GM23338 (cell line): ENCODE data around the gene HACE1. TPM values are rescaled to one million over a fixed set of nuclear protein-coding genes. Genes with fewer than 3 reads are reported as not detected.

Experiments
- ATAC-seq: fragments of 200-7000 bp; cut with Tn5 transposase; 3 replicates; pipeline ENCODE4 v1.9.1; 2020
- DNase-seq: peaks from one replicate; pipeline ENCODE4 v3.0.0-alpha.2; 2015; ENCODE audit warnings: low spot score
- H2AFZ ChIP-seq: fragments of 200-600 bp; sonication (generic); 2 replicates; pipeline ENCODE4 v1.8.0; 2016; ENCODE audit warnings: antibody characterized with exemption, mild to moderate bottlenecking, moderate library complexity
- H3F3A ChIP-seq: fragments of 200-600 bp; sonication (generic); replicated peaks from 2 replicates; pipeline ENCODE4 v1.8.0; 2017; ENCODE audit warnings: antibody characterized with exemption, mixed run types, low read depth
- H3K27ac ChIP-seq: fragments of 200-600 bp; sonication (generic); 2 replicates; pipeline ENCODE4 v1.6.1; 2016; ENCODE audit warnings: low read depth
- H3K27me3 ChIP-seq: fragments of 200-600 bp; sonication (generic); 2 replicates; pipeline ENCODE4 v1.8.0; 2016; ENCODE audit warnings: mild to moderate bottlenecking, mixed run types, moderate library complexity; ENCODE audit not compliant: insufficient read depth
- H3K36me3 ChIP-seq: fragments of 200-600 bp; sonication (generic); 2 replicates; pipeline ENCODE4 v1.8.0; 2016; ENCODE audit warnings: mild to moderate bottlenecking; ENCODE audit not compliant: insufficient read depth
- H3K4me1 ChIP-seq: fragments of 200-600 bp; sonication (generic); 2 replicates; pipeline ENCODE4 v1.8.0; 2016; ENCODE audit warnings: mild to moderate bottlenecking, moderate library complexity; ENCODE audit not compliant: insufficient read depth
- H3K4me2 ChIP-seq: fragments of 200-600 bp; sonication (generic); 2 replicates; pipeline ENCODE4 v1.7.1; 2017; ENCODE audit warnings: mixed run types
- H3K4me3 ChIP-seq: fragments of 200-600 bp; sonication (generic); 2 replicates; pipeline ENCODE4 v1.6.1; 2016; ENCODE audit warnings: mixed run types
- H3K79me2 ChIP-seq: fragments of 200-600 bp; sonication (generic); replicated peaks from 2 replicates; pipeline ENCODE4 v1.8.0; 2017; ENCODE audit warnings: mild to moderate bottlenecking; ENCODE audit not compliant: insufficient read depth
- H3K9me2 ChIP-seq: fragments of 200-600 bp; sonication (generic); 2 replicates; pipeline ENCODE4 v1.8.0; 2017; ENCODE audit not compliant: insufficient read depth
- H4K20me1 ChIP-seq: fragments of 200-600 bp; sonication (generic); replicated peaks from 2 replicates; pipeline ENCODE4 v1.8.0; 2017; ENCODE audit warnings: mild to moderate bottlenecking; ENCODE audit not compliant: insufficient read depth
- H3K27ac Mint-ChIP-seq: 2 replicates; pipeline ENCODE4 v1.8.0; 2020; ENCODE audit warnings: inconsistent platforms, mild to moderate bottlenecking, moderate library complexity, mixed read lengths
- H3K27me3 Mint-ChIP-seq: 3 replicates; pipeline ENCODE4 v1.8.0; 2022; ENCODE audit warnings: low read depth, mild to moderate bottlenecking, moderate library complexity, mixed read lengths, inconsistent platforms; ENCODE audit not compliant: insufficient read depth, poor library complexity
- H3K36me3 Mint-ChIP-seq: 3 replicates; pipeline ENCODE4 v1.8.0; 2021; ENCODE audit warnings: low read depth, mild to moderate bottlenecking, inconsistent platforms, moderate library complexity, mixed read lengths
- H3K4me1 Mint-ChIP-seq: 3 replicates; pipeline ENCODE4 v1.8.0; 2020; ENCODE audit warnings: mild to moderate bottlenecking, inconsistent platforms, mixed read lengths
- H3K4me3 Mint-ChIP-seq: 3 replicates; pipeline ENCODE4 v1.8.0; 2021; ENCODE audit warnings: moderate library complexity, mild to moderate bottlenecking, inconsistent platforms, mixed read lengths
- H3K9me3 Mint-ChIP-seq: 3 replicates; pipeline ENCODE4 v1.8.0; 2020; ENCODE audit warnings: moderate library complexity, mild to moderate bottlenecking, inconsistent platforms, mixed read lengths
- CREB1 ChIP-seq: fragments of 250-450 bp; sonication (Bioruptor Pico); IDR thresholded peaks from 2 replicates; pipeline ENCODE4 v1.5.0; 2020; ENCODE audit warnings: low read depth, mild to moderate bottlenecking, moderate library complexity
- CTCF ChIP-seq, 2 experiments: fragments of 200-600 bp in 1 of 2; sonication (generic) in 1 of 2; conservative IDR thresholded peaks; 2 replicates each; pipeline versions ENCODE4 v1.5.1 to v1.6.1; 2016 to 2017; ENCODE audit warnings: antibody characterized with exemption in 2 of 2, low read depth in 2 of 2, mild to moderate bottlenecking in 2 of 2, moderate library complexity in 1 of 2
- EZH2 ChIP-seq: fragments of 200-600 bp; sonication (generic); IDR thresholded peaks from one replicate; pipeline ENCODE4 v1.8.0; 2017; ENCODE audit warnings: antibody characterized with exemption, mild to moderate bottlenecking, low read depth; ENCODE audit not compliant: unreplicated experiment
- EZH2phosphoT487 ChIP-seq: fragments of 200-600 bp; sonication (generic); IDR thresholded peaks from one replicate; pipeline ENCODE4 v1.8.1; 2018; ENCODE audit warnings: antibody characterized with exemption; ENCODE audit not compliant: unreplicated experiment
- JUNB ChIP-seq: IDR thresholded peaks from one replicate; pipeline ENCODE4 v1.6.1; 2016; ENCODE audit warnings: antibody characterized with exemption; ENCODE audit not compliant: unreplicated experiment
- ZNF114 ChIP-seq: fragments of 250-450 bp; sonication (Bioruptor Pico); IDR thresholded peaks from 2 replicates; pipeline ENCODE4 v1.5.0; 2020; ENCODE audit warnings: mild to moderate bottlenecking, moderate library complexity
- polyA plus RNA-seq: library from polyadenylated mRNA; unstranded; fragments of >200 nt; fragmentation: Nextera tagmentation; extraction: Ambion mirVana; gene quantifications from 2 replicates; pipeline ENCODE4 v1.2.1, GENCODE V29; 2016
- total RNA-seq: library from RNA; depleted of rRNA; stranded (reverse); fragments of >200 nt; shearing (Covaris generic); gene quantifications from 2 replicates; pipeline ENCODE4 v1.2.3, GENCODE V29; 2014
- TF ChIP-seq, protein P1 (sequence below): IDR thresholded peaks from 2 replicates; pipeline ENCODE4 v1.6.1; 2016; ENCODE audit warnings: antibody characterized with exemption
- TF ChIP-seq, protein P2 (sequence below): IDR thresholded peaks from one replicate; pipeline ENCODE4 v1.6.1; 2018; ENCODE audit warnings: antibody characterized with exemption; ENCODE audit not compliant: unreplicated experiment

Gene HACE1
- total and polyA plus RNA-seq, 2 experiments from 2014 or later = 8.6 to 28.7 TPM

GRCh38 chr6:104885518-104886043, 25.9 kb upstream of the HACE1 start (continued):
- no peak for TF ChIP-seq EZH2
- TF ChIP-seq, protein P1, sequence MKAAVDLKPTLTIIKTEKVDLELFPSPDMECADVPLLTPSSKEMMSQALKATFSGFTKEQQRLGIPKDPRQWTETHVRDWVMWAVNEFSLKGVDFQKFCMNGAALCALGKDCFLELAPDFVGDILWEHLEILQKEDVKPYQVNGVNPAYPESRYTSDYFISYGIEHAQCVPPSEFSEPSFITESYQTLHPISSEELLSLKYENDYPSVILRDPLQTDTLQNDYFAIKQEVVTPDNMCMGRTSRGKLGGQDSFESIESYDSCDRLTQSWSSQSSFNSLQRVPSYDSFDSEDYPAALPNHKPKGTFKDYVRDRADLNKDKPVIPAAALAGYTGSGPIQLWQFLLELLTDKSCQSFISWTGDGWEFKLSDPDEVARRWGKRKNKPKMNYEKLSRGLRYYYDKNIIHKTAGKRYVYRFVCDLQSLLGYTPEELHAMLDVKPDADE = no peak
- TF ChIP-seq EZH2phosphoT487 = no peak
- TF ChIP-seq CREB1 = no peak
- no peak for TF ChIP-seq CTCF (conservative IDR thresholded peaks at IDR 0.05; ENCODE audit: low read depth in 2 of 2)

DNA sequence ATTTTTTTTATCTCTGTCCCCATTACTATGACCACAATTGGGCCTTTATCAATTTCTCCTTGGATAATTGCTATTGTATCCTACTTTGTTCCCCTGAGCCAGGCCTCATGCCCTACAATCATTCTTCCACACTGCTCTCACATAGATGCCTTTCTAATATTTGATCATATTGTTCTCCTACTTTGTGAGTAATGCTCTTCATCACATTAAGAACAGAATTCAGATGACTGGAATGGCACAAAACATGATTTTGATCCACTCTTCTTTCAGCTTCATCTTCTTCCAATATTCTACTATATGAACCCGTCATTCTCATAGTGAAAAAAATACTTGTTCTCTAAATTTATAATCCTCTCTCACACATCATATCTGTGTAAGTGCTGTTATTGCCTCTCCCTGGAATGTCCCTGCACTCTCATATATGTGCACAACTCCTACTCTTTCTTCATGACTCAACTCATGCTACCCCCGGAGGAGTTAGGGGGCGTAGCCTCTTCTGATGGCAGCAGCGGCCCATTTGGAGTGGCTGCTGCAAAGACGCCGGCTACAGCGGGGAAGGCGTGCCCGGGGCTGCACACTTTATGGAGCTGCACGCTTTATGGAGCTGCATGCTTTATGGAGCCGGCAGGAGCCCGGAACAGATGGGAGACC, 25.3 kb upstream of the HACE1 start:
- H3K9me2 ChIP-seq = no peaks in the 10 kb centered on the region; the same call in 1 of the 2 replicates
- no peaks in the 10 kb centered on the region for H3K27me3 ChIP-seq

More for the DNA sequence above, 25.3 kb upstream of the HACE1 start:
- H3K4me2 ChIP-seq = no peak overlapping the region; the same call in 1 of the 2 replicates
- H3K27ac Mint-ChIP-seq = no peak overlapping the region
- H3K4me3 ChIP-seq = no peak overlapping the region
- H3K36me3 Mint-ChIP-seq = peaks cover 8% of the 10 kb centered on the region
- no peaks in the 10 kb centered on the region for H3F3A ChIP-seq
- H3K4me1 Mint-ChIP-seq = no peaks in the 10 kb centered on the region
- peak; percentile 28 for DNase-seq
- peak overlapping the region; percentile 94 for H2AFZ ChIP-seq
- ATAC-seq = peak; percentile 79
- no peaks in the 10 kb centered on the region for H3K4me1 ChIP-seq
- no peak for TF ChIP-seq ZNF114 (CRISPR knock-in tag)
- no peak for TF ChIP-seq CREB1
- no peak for TF ChIP-seq EZH2
- TF ChIP-seq, protein P2, sequence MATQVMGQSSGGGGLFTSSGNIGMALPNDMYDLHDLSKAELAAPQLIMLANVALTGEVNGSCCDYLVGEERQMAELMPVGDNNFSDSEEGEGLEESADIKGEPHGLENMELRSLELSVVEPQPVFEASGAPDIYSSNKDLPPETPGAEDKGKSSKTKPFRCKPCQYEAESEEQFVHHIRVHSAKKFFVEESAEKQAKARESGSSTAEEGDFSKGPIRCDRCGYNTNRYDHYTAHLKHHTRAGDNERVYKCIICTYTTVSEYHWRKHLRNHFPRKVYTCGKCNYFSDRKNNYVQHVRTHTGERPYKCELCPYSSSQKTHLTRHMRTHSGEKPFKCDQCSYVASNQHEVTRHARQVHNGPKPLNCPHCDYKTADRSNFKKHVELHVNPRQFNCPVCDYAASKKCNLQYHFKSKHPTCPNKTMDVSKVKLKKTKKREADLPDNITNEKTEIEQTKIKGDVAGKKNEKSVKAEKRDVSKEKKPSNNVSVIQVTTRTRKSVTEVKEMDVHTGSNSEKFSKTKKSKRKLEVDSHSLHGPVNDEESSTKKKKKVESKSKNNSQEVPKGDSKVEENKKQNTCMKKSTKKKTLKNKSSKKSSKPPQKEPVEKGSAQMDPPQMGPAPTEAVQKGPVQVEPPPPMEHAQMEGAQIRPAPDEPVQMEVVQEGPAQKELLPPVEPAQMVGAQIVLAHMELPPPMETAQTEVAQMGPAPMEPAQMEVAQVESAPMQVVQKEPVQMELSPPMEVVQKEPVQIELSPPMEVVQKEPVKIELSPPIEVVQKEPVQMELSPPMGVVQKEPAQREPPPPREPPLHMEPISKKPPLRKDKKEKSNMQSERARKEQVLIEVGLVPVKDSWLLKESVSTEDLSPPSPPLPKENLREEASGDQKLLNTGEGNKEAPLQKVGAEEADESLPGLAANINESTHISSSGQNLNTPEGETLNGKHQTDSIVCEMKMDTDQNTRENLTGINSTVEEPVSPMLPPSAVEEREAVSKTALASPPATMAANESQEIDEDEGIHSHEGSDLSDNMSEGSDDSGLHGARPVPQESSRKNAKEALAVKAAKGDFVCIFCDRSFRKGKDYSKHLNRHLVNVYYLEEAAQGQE = no peak
- no peak for TF ChIP-seq JUNB
- peaks cover 6% of the 10 kb centered on the region for H3K27me3 Mint-ChIP-seq
- no peak overlapping the region; the same call in 1 of the 2 replicates for H3K27ac ChIP-seq
- peaks cover 5% of the 10 kb centered on the region; the same call in 1 of the 2 replicates for H3K36me3 ChIP-seq
- no peaks in the 10 kb centered on the region for H3K79me2 ChIP-seq
- H4K20me1 ChIP-seq = no peaks in the 10 kb centered on the region; the same call in 1 of the 2 replicates
- no peak overlapping the region for H3K4me3 Mint-ChIP-seq
- H3K9me3 Mint-ChIP-seq = peaks cover 17% of the 10 kb centered on the region
